ENCODE measurements around the gene C17orf75. TPM values are rescaled to one million over a fixed set of nuclear protein-coding genes. Genes with fewer than 3 reads are reported as not detected.

The C17orf75 gene
- total RNA-seq, 2 donors from 2014 or later: 7.6 to 15.6 TPM

GRCh38 chr17:32311028-32311536, 30.9 kb downstream of the C17orf75 start:
- TF ChIP-seq CTCF (IDR thresholded peaks at IDR 0.05) (no peak), POLR2A (IDR thresholded peaks at IDR 0.05) (no peak)
- Histone ChIP-seq H3K4me3 (no peak overlapping the region), H3K36me3 (replicated peaks in 1 of 2; ENCODE audit: insufficient read depth in 1 of 2, low read depth in 2 of 2) (no peaks in the 10 kb centered on the region), H3K27me3 (no peaks in the 10 kb centered on the region), H3K27ac (no peak overlapping the region), H3K9me3 (no peaks in the 10 kb centered on the region), H3K4me1 (no peaks in the 10 kb centered on the region)
- peak; percentile 15 for ATAC-seq
- WGBS, 2 donors: 26 to 28% methylated on average over 9 of the region's 9 CpGs
- no peak for DNase-seq
- intact Hi-C loops (cut with DNase I): no loop called here

- TF ChIP-seq POLR2A (IDR thresholded peaks at IDR 0.05) (no peak), CTCF (IDR thresholded peaks at IDR 0.05) (no peak)
- no peaks in the 10 kb centered on the region for H3K9me3 ChIP-seq
- WGBS, 2 donors: 30 to 64% methylated on average over 2 to 4 of the region's 4 CpGs
- H3K27ac ChIP-seq: no peak overlapping the region
- peaks cover 4% of the 10 kb centered on the region for H3K4me1 ChIP-seq
- no peaks in the 10 kb centered on the region for H3K36me3 ChIP-seq (replicated peaks in 1 of 2; ENCODE audit: insufficient read depth in 1 of 2, low read depth in 2 of 2)
- intact Hi-C loops (cut with DNase I): no loop called here
- H3K4me3 ChIP-seq: no peak overlapping the region
- DNase-seq (no peak), ATAC-seq (no peak)
- no peaks in the 10 kb centered on the region for H3K27me3 ChIP-seq
These were observed 34.3 kb downstream of the C17orf75 start for GRCh38 chr17:32307658-32308057.

GRCh38 chr17:32305049-32305448, 36.9 kb downstream of the C17orf75 start:
- ATAC-seq: no peak
- Histone ChIP-seq H3K36me3 (replicated peaks in 1 of 2; ENCODE audit: insufficient read depth in 1 of 2, low read depth in 2 of 2) (no peaks in the 10 kb centered on the region), H3K4me3 (no peak overlapping the region), H3K27me3 (no peaks in the 10 kb centered on the region), H3K9me3 (no peaks in the 10 kb centered on the region), H3K27ac (no peak overlapping the region), H3K4me1 (peaks cover 6% of the 10 kb centered on the region)
- intact Hi-C loops (cut with DNase I): no loop called here
- no peak for TF ChIP-seq POLR2A (IDR thresholded peaks at IDR 0.05)
- TF ChIP-seq CTCF (IDR thresholded peaks at IDR 0.05): no peak
- DNase-seq: no peak
- 78 to 87% methylated on average over 9 of the region's 9 CpGs for WGBS, 2 donors

GRCh38 chr17:32303781-32304288, 38.1 kb downstream of the C17orf75 start:
- Histone ChIP-seq H3K27ac (peak overlapping the region in 3 of 4 donors; percentile 49 to 59 (median 55)), H3K9me3 (no peaks in the 10 kb centered on the region)
- 60 to 72% methylated on average over 1 to 2 of the region's 2 CpGs for WGBS, 2 donors

GRCh38 chr17:32302860-32303649, 38.9 kb downstream of the C17orf75 start:
- intact Hi-C loops (cut with DNase I): no loop called here
- H3K36me3 ChIP-seq (replicated peaks in 1 of 2; ENCODE audit: insufficient read depth in 1 of 2, low read depth in 2 of 2): no peaks in the 10 kb centered on the region
- TF ChIP-seq POLR2A (IDR thresholded peaks at IDR 0.05): no peak
- no peak for TF ChIP-seq CTCF (IDR thresholded peaks at IDR 0.05)
- WGBS, 2 donors: 54 to 77% methylated on average over 5 to 10 of the region's 10 CpGs
- no peak overlapping the region for H3K4me3 ChIP-seq
- ATAC-seq: peak; percentile 53
- peaks cover 6% of the 10 kb centered on the region for H3K4me1 ChIP-seq
- H3K9me3 ChIP-seq: no peaks in the 10 kb centered on the region
- H3K27ac ChIP-seq: peak overlapping the region in 3 of 4 donors; percentile 49 to 59 (median 55)
- peak in 3 of 4 donors; percentile 20 to 31 (median 30) for DNase-seq
- H3K27me3 ChIP-seq: no peaks in the 10 kb centered on the region

More at GRCh38 chr17:32303781-32304288, 38.1 kb downstream of the C17orf75 start:
- Histone ChIP-seq H3K4me3 (no peak overlapping the region), H3K27me3 (no peaks in the 10 kb centered on the region), H3K36me3 (replicated peaks in 1 of 2; ENCODE audit: insufficient read depth in 1 of 2, low read depth in 2 of 2) (no peaks in the 10 kb centered on the region), H3K4me1 (peaks cover 6% of the 10 kb centered on the region)
- no peak for DNase-seq
- no peak for TF ChIP-seq POLR2A (IDR thresholded peaks at IDR 0.05)
- intact Hi-C loops (cut with DNase I): no loop called here
- no peak for ATAC-seq
